Neural cell (in vitro differentiated cells): ENCODE measurements around the gene XAGE5. TPM values are rescaled to one million over a fixed set of nuclear protein-coding genes. Genes with fewer than 3 reads are reported as not detected.

Experiments
- H2AFZ ChIP-seq: fragments of 200-600, 300-800 bp; sonication (generic), shearing (Covaris generic); 2 replicates; pipeline ENCODE4 v1.6.0; 2014; ENCODE audit warnings: low read depth, mild to moderate bottlenecking, antibody characterized with exemption, low read length, moderate library complexity
- H3F3A ChIP-seq: fragments of 200-600 bp; shearing (Covaris generic); 2 replicates; pipeline ENCODE4 v1.6.1; 2016; ENCODE audit warnings: mild to moderate bottlenecking, moderate library complexity, mixed read lengths, antibody characterized with exemption, low read length; ENCODE audit not compliant: insufficient read depth, poor library complexity, severe bottlenecking
- H3K27ac ChIP-seq: fragments of 200-600, 300-800 bp; sonication (generic), shearing (Covaris generic); 2 replicates; pipeline ENCODE4 v1.5.1; 2014; ENCODE audit warnings: mild to moderate bottlenecking, low read length, moderate library complexity
- H3K27me3 ChIP-seq: fragments of 300-800, 200-600 bp; sonication (generic), shearing (Covaris generic); 2 replicates; pipeline ENCODE4 v1.6.0; 2014; ENCODE audit warnings: mild to moderate bottlenecking, low read depth, low read length, moderate library complexity; ENCODE audit not compliant: insufficient read depth
- H3K36me3 ChIP-seq: fragments of 300-800, 200-600 bp; sonication (generic), shearing (Covaris generic); 2 replicates; pipeline ENCODE4 v1.5.1; 2014; ENCODE audit warnings: mild to moderate bottlenecking, antibody characterized with exemption, low read length, moderate library complexity; ENCODE audit not compliant: insufficient read depth
- H3K4me2 ChIP-seq: fragments of 300-800, 200-600 bp; sonication (generic), shearing (Covaris generic); 2 replicates; pipeline ENCODE4 v1.6.0; 2014; ENCODE audit warnings: mild to moderate bottlenecking, low read length
- H3K4me3 ChIP-seq: fragments of 300-800, 200-600 bp; sonication (generic), shearing (Covaris generic); 2 replicates; pipeline ENCODE4 v1.5.1; 2014; ENCODE audit warnings: mild to moderate bottlenecking, low read length, moderate library complexity
- H3K79me2 ChIP-seq: fragments of 200-600 bp; shearing (Covaris generic); replicated peaks from 2 replicates; pipeline ENCODE4 v1.6.0; 2014; ENCODE audit warnings: mild to moderate bottlenecking, low read length, moderate library complexity; ENCODE audit not compliant: insufficient read depth
- H3K9ac ChIP-seq: fragments of 300-800, 200-600 bp; sonication (generic), shearing (Covaris generic); 2 replicates; pipeline ENCODE4 v1.6.1; 2016; ENCODE audit warnings: mild to moderate bottlenecking, low read length, mixed read lengths
- H3K9me2 ChIP-seq: fragments of 200-600 bp; shearing (Covaris generic); 2 replicates; pipeline ENCODE4 v1.6.1; 2016; ENCODE audit warnings: mild to moderate bottlenecking, low read length, mixed read lengths; ENCODE audit not compliant: insufficient read depth
- H3K9me3 ChIP-seq: fragments of 200-600, 300-800 bp; sonication (generic), shearing (Covaris generic); 2 replicates; pipeline ENCODE4 v1.6.1; 2016; ENCODE audit warnings: mild to moderate bottlenecking, mixed run types, low read length, moderate library complexity, mixed read lengths
- H4K20me1 ChIP-seq: fragments of 200-600 bp; shearing (Covaris generic); 2 replicates; pipeline ENCODE4 v1.6.1; 2016; ENCODE audit warnings: mild to moderate bottlenecking, mixed run types; ENCODE audit not compliant: insufficient read depth
- CTCF ChIP-seq: fragments of 450-650 bp; IDR thresholded peaks from 2 replicates; pipeline ENCODE4 v1.5.1; 2014; ENCODE audit warnings: antibody characterized with exemption, mild to moderate bottlenecking, moderate library complexity; ENCODE audit not compliant: poor library complexity, severe bottlenecking
- EP300 ChIP-seq: fragments of 450-650 bp; conservative IDR thresholded peaks from 2 replicates; pipeline ENCODE4 v1.6.1; 2014; ENCODE audit warnings: antibody characterized with exemption, mild to moderate bottlenecking, moderate library complexity; ENCODE audit not compliant: poor library complexity, severe bottlenecking
- EZH2 ChIP-seq: fragments of 200-600, 300-800 bp; shearing (Covaris generic), sonication (generic); IDR thresholded peaks from 2 replicates; pipeline ENCODE4 v1.6.1; 2014; ENCODE audit warnings: antibody characterized with exemption, low read length, borderline replicate concordance, mild to moderate bottlenecking; ENCODE audit not compliant: insufficient read depth, poor library complexity, severe bottlenecking
- MXI1 ChIP-seq: fragments of 450-650 bp; conservative IDR thresholded peaks from 2 replicates; pipeline ENCODE4 v1.6.1; 2014; ENCODE audit warnings: antibody characterized with exemption, mild to moderate bottlenecking; ENCODE audit not compliant: poor library complexity, severe bottlenecking
- POLR2AphosphoS5 ChIP-seq: IDR thresholded peaks from 2 replicates; pipeline ENCODE4 v1.6.1; 2012
- RAD21 ChIP-seq: fragments of 450-650 bp; conservative IDR thresholded peaks from 2 replicates; pipeline ENCODE4 v1.6.1; 2014; ENCODE audit warnings: antibody characterized with exemption, mild to moderate bottlenecking, moderate library complexity
- REST ChIP-seq: IDR thresholded peaks from 2 replicates; pipeline ENCODE4 v1.6.1; 2012; ENCODE audit warnings: borderline replicate concordance
- TAF1 ChIP-seq: IDR thresholded peaks from 2 replicates; pipeline ENCODE4 v1.6.1; 2012; ENCODE audit warnings: low read depth
- polyA plus RNA-seq: library from polyadenylated mRNA; depleted of rRNA; stranded (reverse); fragments of >200 nt; gene quantifications from 2 replicates; pipeline ENCODE4 v1.2.3, GENCODE V29; 2014

XAGE5 gene
- polyA plus RNA-seq, 1 donor from 2014 or later: not detected

GRCh38 chrX:52819788-52820187 is 8.7 kb downstream of the XAGE5 start:
- Histone ChIP-seq H3K9me3 (no peaks in the 10 kb centered on the region), H3K4me2 (no peak overlapping the region), H3K9ac (no peak overlapping the region), H3F3A (no peaks in the 10 kb centered on the region), H2AFZ (no peak overlapping the region), H3K27me3 (no peaks in the 10 kb centered on the region), H4K20me1 (no peaks in the 10 kb centered on the region), H3K79me2 (no peaks in the 10 kb centered on the region), H3K9me2 (no peaks in the 10 kb centered on the region), H3K36me3 (no peaks in the 10 kb centered on the region), H3K27ac (no peak overlapping the region), H3K4me3 (no peak overlapping the region)
- no peak for TF ChIP-seq EP300
- TF ChIP-seq MXI1: no peak
- no peak for TF ChIP-seq REST

GRCh38 chrX:52821079-52821760 is 10.1 kb downstream of the XAGE5 start:
- Histone ChIP-seq H4K20me1 (no peaks in the 10 kb centered on the region), H3F3A (no peaks in the 10 kb centered on the region), H3K9me2 (no peaks in the 10 kb centered on the region), H3K36me3 (no peaks in the 10 kb centered on the region), H3K79me2 (no peaks in the 10 kb centered on the region), H3K9me3 (no peaks in the 10 kb centered on the region), H3K27me3 (no peaks in the 10 kb centered on the region), H3K4me3 (no peak overlapping the region), H2AFZ (no peak overlapping the region), H3K9ac (no peak overlapping the region), H3K4me2 (no peak overlapping the region), H3K27ac (no peak overlapping the region)
- TF ChIP-seq EP300 (no peak), TAF1 (no peak), POLR2AphosphoS5 (no peak), CTCF (no peak), EZH2 (no peak), MXI1 (no peak), RAD21 (no peak)

- Histone ChIP-seq H3F3A (no peaks in the 10 kb centered on the region), H3K9ac (no peak overlapping the region), H3K4me2 (no peak overlapping the region), H3K36me3 (no peaks in the 10 kb centered on the region), H3K9me2 (no peaks in the 10 kb centered on the region), H4K20me1 (no peaks in the 10 kb centered on the region), H3K27me3 (no peaks in the 10 kb centered on the region), H3K27ac (no peak overlapping the region), H3K9me3 (no peaks in the 10 kb centered on the region), H2AFZ (no peak overlapping the region), H3K79me2 (no peaks in the 10 kb centered on the region), H3K4me3 (no peak overlapping the region)
- no peak for TF ChIP-seq EZH2
- no peak for TF ChIP-seq REST
- no peak for TF ChIP-seq EP300
- no peak for TF ChIP-seq CTCF
- TF ChIP-seq TAF1: no peak
- no peak for TF ChIP-seq POLR2AphosphoS5
Observed at GRCh38 chrX:52824608-52825007, 13.5 kb downstream of the XAGE5 start.
